ENCODE results near the gene USH2A. TPM values are rescaled to one million over a fixed set of nuclear protein-coding genes. Genes with fewer than 3 reads are reported as not detected.

Gene USH2A
- total RNA-seq, 2 experiments from 2014 or later: not detected

- Mint-ChIP-seq H3K4me3 (no peak overlapping the region), H3K36me3 (ENCODE audit: low read depth) (no peaks in the 10 kb centered on the region), H3K9me3 (no peaks in the 10 kb centered on the region), H3K4me1 (no peaks in the 10 kb centered on the region), H3K27me3 (peaks cover 2% of the 10 kb centered on the region), H3K27ac (no peak overlapping the region)
- no peak for DNase-seq
- ChIA-PET POLR2A (no interaction called here), CTCF (no interaction called here)
These were observed 771.4 kb downstream of the USH2A start for GRCh38 chr1:215651867-215652266.

GRCh38 chr1:215650446-215651149 is 772.6 kb downstream of the USH2A start:
- POLR2A ChIA-PET: no interaction called here
- Mint-ChIP-seq H3K9me3 (no peaks in the 10 kb centered on the region), H3K27me3 (peaks cover 2% of the 10 kb centered on the region), H3K27ac (no peak overlapping the region), H3K4me1 (no peaks in the 10 kb centered on the region), H3K4me3 (no peak overlapping the region), H3K36me3 (ENCODE audit: low read depth) (no peaks in the 10 kb centered on the region)
- no peak for DNase-seq
- CTCF ChIA-PET: no interaction called here

- Mint-ChIP-seq H3K4me3 (no peak overlapping the region), H3K9me3 (no peaks in the 10 kb centered on the region), H3K27me3 (peaks cover 2% of the 10 kb centered on the region), H3K36me3 (ENCODE audit: low read depth) (no peaks in the 10 kb centered on the region), H3K27ac (no peak overlapping the region), H3K4me1 (no peaks in the 10 kb centered on the region)
- CTCF ChIA-PET: no interaction called here
- no peak for DNase-seq
- POLR2A ChIA-PET: no interaction called here
These were observed 774.3 kb downstream of the USH2A start for GRCh38 chr1:215648957-215649356.

- DNase-seq: no peak
- ChIA-PET CTCF (no interaction called here), POLR2A (no interaction called here)
- H3K4me3 Mint-ChIP-seq: no peak overlapping the region
- H3K27ac Mint-ChIP-seq: no peak overlapping the region
- no peaks in the 10 kb centered on the region for H3K36me3 Mint-ChIP-seq (ENCODE audit: low read depth)
- no peaks in the 10 kb centered on the region for H3K9me3 Mint-ChIP-seq
- peaks cover 2% of the 10 kb centered on the region for H3K27me3 Mint-ChIP-seq
- no peaks in the 10 kb centered on the region for H3K4me1 Mint-ChIP-seq
These were observed 775.5 kb downstream of the USH2A start for GRCh38 chr1:215647738-215648137.

- Mint-ChIP-seq H3K4me3 (no peak overlapping the region), H3K9me3 (no peaks in the 10 kb centered on the region), H3K36me3 (ENCODE audit: low read depth) (no peaks in the 10 kb centered on the region), H3K27me3 (no peaks in the 10 kb centered on the region), H3K4me1 (no peaks in the 10 kb centered on the region), H3K27ac (no peak overlapping the region)
- no peak for DNase-seq
- ChIA-PET CTCF (no interaction called here), POLR2A (no interaction called here)
These were observed 777.4 kb downstream of the USH2A start for GRCh38 chr1:215645861-215646260.

GRCh38 chr1:215645182-215645581 is 778.1 kb downstream of the USH2A start:
- no peak for DNase-seq
- no peaks in the 10 kb centered on the region for H3K4me1 Mint-ChIP-seq
- H3K4me3 Mint-ChIP-seq: no peak overlapping the region
- no peaks in the 10 kb centered on the region for H3K27me3 Mint-ChIP-seq
- no peaks in the 10 kb centered on the region for H3K9me3 Mint-ChIP-seq
- ChIA-PET POLR2A (no interaction called here), CTCF (no interaction called here)
- H3K27ac Mint-ChIP-seq: no peak overlapping the region
- H3K36me3 Mint-ChIP-seq (ENCODE audit: low read depth): no peaks in the 10 kb centered on the region

- Mint-ChIP-seq H3K9me3 (no peaks in the 10 kb centered on the region), H3K27ac (no peak overlapping the region), H3K4me3 (no peak overlapping the region), H3K4me1 (no peaks in the 10 kb centered on the region), H3K36me3 (ENCODE audit: low read depth) (no peaks in the 10 kb centered on the region), H3K27me3 (no peaks in the 10 kb centered on the region)
- CTCF ChIA-PET: no interaction called here
- no peak for DNase-seq
- POLR2A ChIA-PET: no interaction called here
These were observed 779.5 kb downstream of the USH2A start for GRCh38 chr1:215643592-215644321.

- DNase-seq: no peak
- POLR2A ChIA-PET: no interaction called here
- Mint-ChIP-seq H3K27me3 (no peaks in the 10 kb centered on the region), H3K4me3 (no peak overlapping the region), H3K4me1 (no peaks in the 10 kb centered on the region), H3K9me3 (no peaks in the 10 kb centered on the region), H3K36me3 (ENCODE audit: low read depth) (no peaks in the 10 kb centered on the region), H3K27ac (no peak overlapping the region)
- CTCF ChIA-PET: no interaction called here
These were observed 782.7 kb downstream of the USH2A start for GRCh38 chr1:215640429-215641148.

- no peak overlapping the region for H3K4me3 Mint-ChIP-seq
- no peaks in the 10 kb centered on the region for H3K36me3 Mint-ChIP-seq (ENCODE audit: low read depth)
- ChIA-PET CTCF (no interaction called here), POLR2A (no interaction called here)
- no peaks in the 10 kb centered on the region for H3K9me3 Mint-ChIP-seq
- no peaks in the 10 kb centered on the region for H3K27me3 Mint-ChIP-seq
- no peak overlapping the region for H3K27ac Mint-ChIP-seq
- no peaks in the 10 kb centered on the region for H3K4me1 Mint-ChIP-seq
- no peak for DNase-seq
These were observed 786.1 kb downstream of the USH2A start for GRCh38 chr1:215637041-215637573.

GRCh38 chr1:215636258-215636965 is 786.8 kb downstream of the USH2A start:
- no peak overlapping the region for H3K27ac Mint-ChIP-seq
- H3K9me3 Mint-ChIP-seq: no peaks in the 10 kb centered on the region
- no peaks in the 10 kb centered on the region for H3K27me3 Mint-ChIP-seq
- no peak for DNase-seq
- H3K36me3 Mint-ChIP-seq (ENCODE audit: low read depth): no peaks in the 10 kb centered on the region
- ChIA-PET CTCF (no interaction called here), POLR2A (no interaction called here)
- no peaks in the 10 kb centered on the region for H3K4me1 Mint-ChIP-seq
- no peak overlapping the region for H3K4me3 Mint-ChIP-seq

GRCh38 chr1:215635827-215636226 is 787.4 kb downstream of the USH2A start:
- no peaks in the 10 kb centered on the region for H3K36me3 Mint-ChIP-seq (ENCODE audit: low read depth)
- no peak overlapping the region for H3K4me3 Mint-ChIP-seq
- CTCF ChIA-PET: interaction anchor here (0.6 kb wide), 1 partner anchor 1280 kb away, joined by 3 read pairs; no protein-coding TSS in a partner anchor
- no peaks in the 10 kb centered on the region for H3K27me3 Mint-ChIP-seq
- no peaks in the 10 kb centered on the region for H3K9me3 Mint-ChIP-seq
- DNase-seq: no peak
- no peak overlapping the region for H3K27ac Mint-ChIP-seq
- POLR2A ChIA-PET: no interaction called here
- H3K4me1 Mint-ChIP-seq: no peaks in the 10 kb centered on the region

- Mint-ChIP-seq H3K27me3 (no peaks in the 10 kb centered on the region), H3K4me1 (no peaks in the 10 kb centered on the region), H3K4me3 (no peak overlapping the region), H3K27ac (no peak overlapping the region), H3K9me3 (no peaks in the 10 kb centered on the region), H3K36me3 (ENCODE audit: low read depth) (no peaks in the 10 kb centered on the region)
- DNase-seq: no peak
- CTCF ChIA-PET: no interaction called here
- POLR2A ChIA-PET: no interaction called here
These were observed 791.8 kb downstream of the USH2A start for GRCh38 chr1:215631489-215631888.

GRCh38 chr1:215631040-215631439 is 792.2 kb downstream of the USH2A start:
- POLR2A ChIA-PET: no interaction called here
- CTCF ChIA-PET: no interaction called here
- no peak overlapping the region for H3K4me3 Mint-ChIP-seq
- no peaks in the 10 kb centered on the region for H3K36me3 Mint-ChIP-seq (ENCODE audit: low read depth)
- DNase-seq: no peak
- no peak overlapping the region for H3K27ac Mint-ChIP-seq
- no peaks in the 10 kb centered on the region for H3K4me1 Mint-ChIP-seq
- no peaks in the 10 kb centered on the region for H3K27me3 Mint-ChIP-seq
- no peaks in the 10 kb centered on the region for H3K9me3 Mint-ChIP-seq

Data from activated CD4-positive, alpha-beta T cell treated with anti-CD3 and anti-CD28 coated beads, Interleukin-2, amount 10 ng/mL, durations not matched to agents 7 days and 5 days (primary cell).